Right lobe of liver (tissue), 6 donors: ENCODE measurements around the gene EML6. TPM values are rescaled to one million over a fixed set of nuclear protein-coding genes. Genes with fewer than 3 reads are reported as not detected.
A peak's percentile ranks its signal among the peaks of the same experiment; 100 is the strongest.

Experiments
- ATAC-seq, 4 donors: fragments of 200-7000 bp; cut with Tn5 transposase; one replicate each; pipeline ENCODE4 v1.9.1; 2020; ENCODE audit warnings: mild to moderate bottlenecking in 4 of 4, moderate library complexity in 4 of 4
- DNase-seq, 3 donors: peaks; one replicate each; pipeline ENCODE4 v3.0.0-alpha.2; 2020
- H3K27ac ChIP-seq, 3 donors: fragments of 200-600 bp; one replicate each; pipeline ENCODE4 v1.8.0; 2022
- H3K27me3 ChIP-seq, 2 donors: fragments of 200-600 bp; one replicate each; pipeline ENCODE4 v1.8.0; 2022
- H3K36me3 ChIP-seq, 4 donors: fragments of 200-600 bp; sonication (generic) in 1 of 4; one replicate each; pipeline versions ENCODE4 v1.5.1 to v1.8.0; 2017 to 2022; ENCODE audit warnings: control low read depth in 1 of 4
- H3K4me1 ChIP-seq, 4 donors: fragments of 200-600 bp; sonication (generic) in 1 of 4; one replicate each; pipeline versions ENCODE4 v1.5.1 to v1.8.0; 2017 to 2022; ENCODE audit warnings: control low read depth in 1 of 4
- H3K4me3 ChIP-seq, 3 donors: fragments of 200-600 bp; one replicate each; pipeline ENCODE4 v1.8.0; 2022
- H3K9me3 ChIP-seq, 4 donors: fragments of 200-600 bp; sonication (generic) in 1 of 4; one replicate each; pipeline versions ENCODE4 v1.5.1 to v1.8.0; 2017 to 2022; ENCODE audit warnings: control low read depth in 1 of 4
- POLR2A ChIP-seq: fragments of 450-650 bp; IDR thresholded peaks from one replicate; pipeline ENCODE4 v1.6.1; 2017; ENCODE audit warnings: antibody characterized with exemption, mild to moderate bottlenecking
- WGBS: methylation state at CpG from one replicate; pipeline ENCODE4 v1.1.6; 2018; ENCODE audit warnings: low coverage, low lambda C conversion rate; ENCODE audit not compliant: insufficient coverage; ENCODE audit errors: missing lambda C conversion rate; 5-methylcytosine and 5-hydroxymethylcytosine counted together
- intact Hi-C, 2 donors: fragments of 100-400 bp; cut with DNase I; formaldehyde crosslinking; loops; one replicate each; pipeline versions ENCODE4 v1.11.2 to v1.14.1; 2022
- total RNA-seq, 6 experiments: library from RNA; depleted of rRNA in 2 of 6; stranded (reverse); fragments of >200 nt in 2 of 6; fragmentation: NEBNext Ultra II Directional in 3 of 6; extraction: Animal tissue kit (Norgen Biotek cat#: 25700) in 3 of 6; gene quantifications; one replicate each; pipeline versions ENCODE4 v1.1.0 to v1.2.4, GENCODE V29; 2016 to 2023
- TF ChIP-seq, protein P1 (sequence below), 4 donors: fragments of 200-600 bp in 3 of 4; fragments of 450-650 bp in 1 of 4; IDR thresholded peaks; one replicate each; pipeline versions ENCODE4 v1.5.1 to v1.8.0; 2016 to 2022; ENCODE audit warnings: antibody characterized with exemption in 4 of 4, mild to moderate bottlenecking in 2 of 4
- donor health status: DM: no; HTN: yes; CAD: no.
- donor health status: DM: no; HTN: no; CAD: no.
- donor health status: DM: no; HTN: no; CAD: no.
- donor health status: DM: no; HTN: yes; CAD: no.
- donor health status: DM: no; HTN: yes; CAD: no.

The EML6 gene
- total RNA-seq, 6 experiments from 2014 or later: 0.82 to 2.5 (median 1.5) TPM

DNA sequence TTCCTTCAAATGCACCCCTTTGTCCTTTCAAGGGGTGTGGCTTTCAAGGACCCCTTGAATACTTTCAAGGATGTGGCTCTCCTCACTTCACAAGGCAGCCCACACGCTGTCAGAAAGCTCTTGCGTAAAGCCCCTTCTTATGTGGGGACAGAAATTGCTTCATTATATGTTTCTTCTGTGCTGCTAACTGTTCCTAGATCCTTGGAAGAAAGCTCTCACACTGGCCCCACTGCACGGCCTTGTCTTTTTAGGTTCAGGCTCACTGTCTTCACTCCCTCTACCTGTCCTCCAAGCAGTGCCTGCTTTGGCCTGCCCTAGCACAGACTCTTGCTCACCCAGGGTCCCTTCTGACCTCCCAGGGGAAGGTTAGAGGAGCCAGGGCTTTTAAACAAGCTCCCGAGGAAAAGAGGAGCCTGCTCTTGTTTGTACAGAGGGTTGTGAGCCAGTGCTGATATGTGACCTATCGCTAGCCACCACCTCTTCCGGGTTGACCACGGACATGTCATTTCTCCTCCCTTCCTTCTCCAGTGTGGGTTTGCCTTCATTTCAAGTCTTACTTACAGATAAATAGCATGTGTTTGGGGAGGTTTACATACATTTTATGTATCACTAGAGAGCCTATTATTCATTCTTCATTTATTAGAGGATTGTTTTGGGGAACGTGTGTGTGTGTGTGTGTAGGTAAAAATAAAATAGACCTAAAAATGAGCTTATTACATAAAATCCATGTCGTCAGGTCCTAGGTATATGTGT is 232.1 kb downstream of the EML6 start:
- Histone ChIP-seq H3K9me3 (no peaks in the 10 kb centered on the region), H3K27ac (no peak overlapping the region), H3K27me3 (no peaks in the 10 kb centered on the region), H3K4me1 (no peaks in the 10 kb centered on the region), H3K4me3 (no peak overlapping the region), H3K36me3 (no peaks in the 10 kb centered on the region)
- DNase-seq: no peak
- ATAC-seq: peak; percentile 59 to 87 (median 74)
- WGBS: 47% methylated on average over 9 of the region's 9 CpGs
- TF ChIP-seq, protein P1, sequence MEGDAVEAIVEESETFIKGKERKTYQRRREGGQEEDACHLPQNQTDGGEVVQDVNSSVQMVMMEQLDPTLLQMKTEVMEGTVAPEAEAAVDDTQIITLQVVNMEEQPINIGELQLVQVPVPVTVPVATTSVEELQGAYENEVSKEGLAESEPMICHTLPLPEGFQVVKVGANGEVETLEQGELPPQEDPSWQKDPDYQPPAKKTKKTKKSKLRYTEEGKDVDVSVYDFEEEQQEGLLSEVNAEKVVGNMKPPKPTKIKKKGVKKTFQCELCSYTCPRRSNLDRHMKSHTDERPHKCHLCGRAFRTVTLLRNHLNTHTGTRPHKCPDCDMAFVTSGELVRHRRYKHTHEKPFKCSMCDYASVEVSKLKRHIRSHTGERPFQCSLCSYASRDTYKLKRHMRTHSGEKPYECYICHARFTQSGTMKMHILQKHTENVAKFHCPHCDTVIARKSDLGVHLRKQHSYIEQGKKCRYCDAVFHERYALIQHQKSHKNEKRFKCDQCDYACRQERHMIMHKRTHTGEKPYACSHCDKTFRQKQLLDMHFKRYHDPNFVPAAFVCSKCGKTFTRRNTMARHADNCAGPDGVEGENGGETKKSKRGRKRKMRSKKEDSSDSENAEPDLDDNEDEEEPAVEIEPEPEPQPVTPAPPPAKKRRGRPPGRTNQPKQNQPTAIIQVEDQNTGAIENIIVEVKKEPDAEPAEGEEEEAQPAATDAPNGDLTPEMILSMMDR (IDR thresholded peaks at IDR 0.05): no peak
- no peak for TF ChIP-seq POLR2A
- intact Hi-C loops: no loop called here

DNA sequence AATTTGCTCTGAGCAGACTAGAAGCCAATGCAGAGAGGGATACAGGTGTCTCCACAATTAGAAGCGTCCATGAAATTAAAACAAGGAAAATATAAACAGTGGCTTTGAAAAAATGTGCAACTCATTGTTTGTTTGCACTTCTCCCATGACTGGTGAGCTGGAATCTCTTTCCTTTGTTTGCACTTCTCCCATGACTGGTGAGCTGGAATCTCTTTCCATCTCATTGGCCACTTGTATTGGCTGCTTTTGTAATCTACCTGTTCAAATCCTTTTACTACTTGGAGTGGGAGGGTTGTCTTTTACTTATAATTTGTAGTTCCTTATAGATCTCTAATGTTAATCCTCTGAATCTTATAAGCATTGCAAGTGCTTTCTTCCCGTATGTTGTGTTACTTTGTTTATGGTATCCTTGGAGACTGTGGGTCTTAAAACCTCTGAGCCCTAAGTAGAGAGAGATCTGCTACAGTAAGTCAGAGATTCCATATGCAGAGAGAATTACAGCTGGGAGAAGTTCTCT is 232.7 kb downstream of the EML6 start:
- ATAC-seq (peak in 2 of 4 donors; percentile 24 to 33), DNase-seq (no peak)
- intact Hi-C loops: no loop called here
- H3K27ac ChIP-seq: no peak overlapping the region
- no peaks in the 10 kb centered on the region for H3K27me3 ChIP-seq
- H3K4me3 ChIP-seq: no peak overlapping the region
- 75% methylated on average over 2 of the region's 2 CpGs for WGBS
- no peaks in the 10 kb centered on the region for H3K36me3 ChIP-seq
- H3K4me1 ChIP-seq: no peaks in the 10 kb centered on the region
- H3K9me3 ChIP-seq: no peaks in the 10 kb centered on the region
- TF ChIP-seq POLR2A: no peak
- TF ChIP-seq, protein P1 (IDR thresholded peaks at IDR 0.05): no peak

DNA sequence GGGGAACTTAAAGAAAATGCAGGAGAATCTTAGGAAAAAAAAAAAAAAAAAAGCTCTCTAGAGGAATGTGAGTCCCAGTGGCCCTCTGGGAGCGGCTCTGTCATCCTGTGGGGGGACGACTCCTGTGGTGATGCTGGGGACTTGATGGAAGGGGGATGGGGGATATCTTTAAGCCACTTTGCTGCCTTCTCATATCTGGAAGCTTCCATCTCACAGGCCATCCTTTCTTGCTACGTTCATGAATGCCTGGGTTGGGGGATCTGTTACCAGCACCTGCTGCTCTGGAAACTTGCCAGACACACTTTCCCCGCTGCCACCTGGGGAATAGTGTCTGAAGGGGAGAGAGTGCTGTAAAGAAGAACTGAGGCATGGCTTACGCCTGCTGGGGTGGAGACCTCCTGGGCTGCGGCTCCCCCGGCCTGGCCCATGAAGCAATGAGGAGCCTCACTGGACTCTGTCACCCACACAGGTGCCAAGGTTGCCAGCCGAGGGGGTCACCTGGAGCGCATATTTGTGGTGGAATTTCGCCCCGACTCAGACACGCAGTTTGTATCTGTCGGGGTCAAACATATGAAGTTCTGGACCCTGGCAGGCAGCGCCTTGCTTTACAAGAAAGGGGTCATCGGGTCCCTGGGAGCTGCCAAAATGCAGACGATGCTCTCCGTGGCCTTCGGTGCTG is 234.0 kb downstream of the EML6 start:
- WGBS: 89% methylated on average over 3 of the region's 18 CpGs
- TF ChIP-seq, protein P1 (IDR thresholded peaks at IDR 0.05): no peak

DNA sequence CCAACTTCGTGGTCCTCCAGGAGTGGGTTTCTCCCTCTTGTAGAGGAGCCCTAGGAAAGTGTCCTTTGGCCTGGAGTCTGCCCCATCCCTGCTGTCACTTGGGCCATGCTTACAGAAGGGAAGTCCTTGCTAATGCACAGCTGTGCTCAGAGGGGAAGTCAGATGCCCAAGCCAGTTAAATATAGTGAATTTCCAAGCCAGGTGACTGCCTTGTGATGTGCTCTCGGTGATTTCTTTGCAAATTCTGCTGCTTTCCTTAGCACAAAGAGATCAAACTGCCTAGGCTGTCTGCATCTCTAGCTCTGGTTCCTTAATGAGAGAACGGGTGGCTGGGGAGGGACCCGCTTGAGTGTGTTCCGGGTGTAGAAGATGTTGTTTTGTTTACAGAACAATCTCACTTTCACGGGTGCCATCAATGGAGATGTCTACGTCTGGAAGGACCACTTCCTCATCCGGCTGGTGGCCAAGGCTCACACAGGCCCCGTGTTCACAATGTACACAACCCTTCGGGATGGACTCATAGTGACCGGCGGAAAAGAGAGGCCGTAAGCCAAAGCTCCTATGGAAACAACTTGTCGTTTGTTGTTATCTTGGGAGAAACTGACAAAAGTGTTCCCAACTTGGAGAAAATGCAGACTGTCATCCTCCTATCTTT is 235.4 kb downstream of the EML6 start:
- TF ChIP-seq, protein P1 (IDR thresholded peaks at IDR 0.05): no peak
- TF ChIP-seq POLR2A: no peak
- no peaks in the 10 kb centered on the region for H3K9me3 ChIP-seq
- no peak overlapping the region for H3K4me3 ChIP-seq
- no peak overlapping the region for H3K27ac ChIP-seq
- H3K4me1 ChIP-seq: no peaks in the 10 kb centered on the region
- H3K27me3 ChIP-seq: no peaks in the 10 kb centered on the region
- intact Hi-C loops: no loop called here
- no peaks in the 10 kb centered on the region for H3K36me3 ChIP-seq
- no peak for DNase-seq
- 89% methylated on average over 12 of the region's 14 CpGs for WGBS
- ATAC-seq: no peak

More for the DNA sequence above, 234.0 kb downstream of the EML6 start:
- Histone ChIP-seq H3K27ac (no peak overlapping the region), H3K36me3 (no peaks in the 10 kb centered on the region), H3K4me3 (no peak overlapping the region), H3K27me3 (no peaks in the 10 kb centered on the region), H3K9me3 (no peaks in the 10 kb centered on the region), H3K4me1 (no peaks in the 10 kb centered on the region)
- DNase-seq (no peak), ATAC-seq (no peak)
- intact Hi-C loops: no loop called here
